ENCODE measurements around the gene PLCH1.

DNA sequence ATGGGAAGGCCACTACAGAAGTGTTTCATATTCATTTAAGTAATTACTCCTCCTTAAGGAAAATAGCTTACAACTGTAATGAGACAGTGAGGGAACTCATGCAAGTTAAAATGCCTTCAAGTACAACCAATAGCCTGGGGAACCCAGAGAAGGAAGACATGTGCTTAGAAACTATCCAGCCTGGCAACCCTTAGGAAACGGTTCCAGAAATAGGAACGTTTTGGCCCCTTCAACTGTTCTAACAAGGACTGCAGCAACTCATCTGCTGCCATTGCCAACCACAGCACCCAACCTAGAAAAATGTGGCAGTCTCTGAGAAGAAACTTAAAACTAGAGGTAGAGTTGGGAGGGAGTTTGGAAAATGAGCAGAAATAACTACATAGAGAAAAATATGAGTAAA lies 303.8 kb downstream of the PLCH1 start:
- TF ChIP-seq, protein P1, sequence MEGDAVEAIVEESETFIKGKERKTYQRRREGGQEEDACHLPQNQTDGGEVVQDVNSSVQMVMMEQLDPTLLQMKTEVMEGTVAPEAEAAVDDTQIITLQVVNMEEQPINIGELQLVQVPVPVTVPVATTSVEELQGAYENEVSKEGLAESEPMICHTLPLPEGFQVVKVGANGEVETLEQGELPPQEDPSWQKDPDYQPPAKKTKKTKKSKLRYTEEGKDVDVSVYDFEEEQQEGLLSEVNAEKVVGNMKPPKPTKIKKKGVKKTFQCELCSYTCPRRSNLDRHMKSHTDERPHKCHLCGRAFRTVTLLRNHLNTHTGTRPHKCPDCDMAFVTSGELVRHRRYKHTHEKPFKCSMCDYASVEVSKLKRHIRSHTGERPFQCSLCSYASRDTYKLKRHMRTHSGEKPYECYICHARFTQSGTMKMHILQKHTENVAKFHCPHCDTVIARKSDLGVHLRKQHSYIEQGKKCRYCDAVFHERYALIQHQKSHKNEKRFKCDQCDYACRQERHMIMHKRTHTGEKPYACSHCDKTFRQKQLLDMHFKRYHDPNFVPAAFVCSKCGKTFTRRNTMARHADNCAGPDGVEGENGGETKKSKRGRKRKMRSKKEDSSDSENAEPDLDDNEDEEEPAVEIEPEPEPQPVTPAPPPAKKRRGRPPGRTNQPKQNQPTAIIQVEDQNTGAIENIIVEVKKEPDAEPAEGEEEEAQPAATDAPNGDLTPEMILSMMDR (optimal IDR thresholded peaks at IDR 0.05 in 1 of 3, IDR thresholded peaks at IDR 0.05 in 1 of 3, conservative IDR thresholded peaks at IDR 0.05 in 1 of 3; ENCODE audit: extremely low read depth in 1 of 3, insufficient read depth in 2 of 3, low read length in 3 of 3) = no peak
- TF ChIP-seq EZH2 (IDR thresholded peaks at IDR 0.05; ENCODE audit: low read length) = no peak
